ENCODE data around the gene ATG13.

The ATG13 gene

DNA sequence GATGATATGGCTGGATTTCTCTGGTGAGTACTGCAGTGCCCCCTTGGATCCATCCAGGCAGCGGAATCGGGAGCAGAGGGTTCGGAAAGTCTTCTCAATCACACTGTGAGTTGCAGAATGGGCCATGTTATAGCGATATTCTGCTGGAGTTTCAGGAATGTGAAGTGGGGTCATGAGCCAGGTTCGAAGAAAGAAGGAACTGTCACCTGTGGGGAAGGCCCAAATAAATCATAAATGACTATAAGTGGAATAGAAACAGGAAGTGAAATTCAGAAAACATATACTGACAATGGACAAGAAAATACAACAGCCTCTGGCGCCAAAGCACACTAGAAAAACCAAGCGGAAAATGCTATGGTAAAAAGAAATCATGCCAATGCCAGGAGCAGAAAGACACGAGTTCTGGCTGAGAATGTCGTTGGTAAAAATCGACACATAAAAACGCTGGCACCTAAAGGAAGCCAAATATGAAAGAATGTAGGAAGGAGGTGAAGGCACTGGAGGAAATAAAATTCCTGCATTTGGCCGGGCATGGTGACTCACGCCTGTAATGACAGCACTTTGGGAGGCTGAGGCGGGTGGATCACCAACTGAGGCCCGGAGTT, 13.5 kb upstream of the ATG13 start:
- DNase-seq (ENCODE audit: extremely low spot score, insufficient read length, low read depth): peak; percentile 29
- FAIRE-seq: no peak

DNA sequence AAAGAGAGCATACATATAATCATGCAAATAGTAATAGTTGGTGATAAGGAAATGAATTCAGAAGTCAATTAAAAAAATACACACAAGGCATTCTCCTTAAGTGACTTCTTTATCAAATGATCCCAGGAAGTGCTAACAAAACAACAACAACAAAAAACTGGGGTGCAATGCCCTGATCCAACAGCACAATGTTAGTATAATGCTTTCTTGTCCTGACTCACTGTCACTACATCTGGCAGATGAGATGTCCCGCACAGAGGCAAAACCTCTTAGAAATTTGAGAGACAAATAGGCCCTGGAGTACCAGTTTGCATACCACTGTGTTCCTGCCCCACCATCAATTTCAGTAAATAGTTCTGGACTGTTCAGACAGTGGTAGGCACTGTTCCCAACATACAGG, 12.6 kb upstream of the ATG13 start:
- no peak for DNase-seq (ENCODE audit: extremely low spot score, insufficient read length, low read depth)
- no peak for FAIRE-seq

DNA sequence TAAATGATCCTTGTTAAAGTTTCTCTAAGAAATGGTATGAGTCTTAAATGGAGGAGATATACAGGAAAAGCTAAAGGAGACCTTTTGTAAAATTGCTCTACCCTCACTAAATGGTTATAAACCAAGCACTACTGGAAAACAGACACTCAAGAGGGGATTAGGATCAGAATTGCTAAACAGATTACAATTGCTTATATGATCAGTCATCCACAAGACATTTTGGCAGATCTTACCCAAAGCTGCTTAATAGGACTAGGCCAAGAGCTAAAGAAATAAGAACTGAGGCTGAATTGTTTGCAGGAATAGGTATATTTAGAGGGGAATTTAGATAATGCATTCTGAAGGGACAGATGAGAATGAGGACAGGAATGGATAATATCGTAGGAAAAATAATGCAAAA, 9.8 kb upstream of the ATG13 start:
- no peak for DNase-seq (ENCODE audit: extremely low spot score, insufficient read length, low read depth)
- no peak for FAIRE-seq

DNA sequence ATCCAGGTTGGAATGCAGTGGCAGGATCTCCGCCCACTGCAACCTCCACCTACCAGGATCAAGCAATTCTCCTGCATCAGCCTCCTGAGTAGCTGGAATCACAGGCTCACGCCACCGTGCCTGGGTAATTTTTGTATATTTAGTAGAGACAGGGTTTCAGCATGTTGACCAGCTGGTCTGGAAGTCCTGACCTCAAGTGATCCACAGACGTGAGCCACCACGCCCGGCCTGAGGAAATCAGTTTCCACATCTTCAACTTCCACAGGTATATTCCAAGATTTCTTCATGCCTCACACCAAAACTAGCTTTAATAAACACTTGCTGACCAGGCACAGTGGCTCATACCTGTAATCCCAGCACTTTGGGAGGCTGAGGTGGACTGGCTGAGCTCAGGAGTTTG, 8.0 kb upstream of the ATG13 start:
- no peak for FAIRE-seq
- DNase-seq (ENCODE audit: extremely low spot score, insufficient read length, low read depth): no peak

DNA sequence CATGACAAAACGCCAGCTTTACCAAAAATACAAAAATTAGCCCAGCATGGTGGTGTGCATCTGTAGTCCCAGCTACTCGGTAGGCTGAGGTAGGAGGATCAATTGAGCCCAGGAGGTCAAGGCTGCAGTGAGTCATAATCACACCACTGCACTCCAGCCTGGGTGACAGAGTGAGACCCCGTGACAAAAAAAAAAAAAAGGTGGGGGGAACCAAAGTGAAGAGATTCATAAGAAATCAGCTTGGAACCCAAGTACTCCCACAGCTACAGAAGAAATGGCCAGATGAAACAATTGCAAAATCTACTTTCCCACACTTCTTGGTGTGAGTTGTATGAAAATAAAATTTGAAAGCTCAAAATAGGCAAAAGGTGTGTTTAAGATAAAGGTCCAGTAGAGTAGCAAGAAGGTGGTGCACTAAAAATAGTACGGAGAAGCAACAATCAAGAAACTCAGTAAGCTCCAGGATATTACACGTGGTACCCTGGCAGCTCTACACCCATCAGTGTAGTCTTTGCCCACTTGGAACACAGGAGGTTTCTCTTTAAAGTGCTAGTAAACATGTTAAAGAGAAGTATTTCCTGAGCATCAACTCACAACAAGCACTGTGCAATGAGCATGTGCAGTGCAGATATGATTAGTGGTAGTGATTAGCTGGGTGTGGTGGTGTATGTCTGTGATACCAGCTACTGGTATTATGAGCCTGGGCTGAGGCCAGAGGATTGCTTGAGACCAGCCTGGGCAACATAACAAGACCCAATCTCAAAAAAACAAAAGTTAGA, 5.6 kb upstream of the ATG13 start:
- DNase-seq (ENCODE audit: extremely low spot score, insufficient read length, low read depth): no peak
- no peak for FAIRE-seq

DNA sequence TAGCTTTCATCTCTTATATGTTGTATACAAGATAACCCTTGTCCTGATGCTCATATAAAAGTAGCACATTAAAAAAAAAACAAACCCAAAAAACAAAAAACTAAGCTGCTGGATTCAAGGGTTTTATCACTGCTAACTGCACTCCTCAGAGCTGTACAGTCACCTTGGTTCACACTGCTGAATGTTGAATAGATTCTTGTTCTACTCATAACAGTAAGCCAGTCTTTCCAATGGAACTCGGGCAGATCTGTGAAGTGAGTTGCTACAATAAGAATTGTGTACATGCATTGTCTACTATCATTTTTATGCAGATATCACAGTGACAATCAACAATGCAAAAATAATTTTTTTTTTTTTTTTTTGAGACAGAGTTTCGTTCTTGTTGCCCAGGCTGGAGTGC, 5.0 kb upstream of the ATG13 start:
- DNase-seq (ENCODE audit: extremely low spot score, insufficient read length, low read depth) (no peak), FAIRE-seq (no peak)

DNA sequence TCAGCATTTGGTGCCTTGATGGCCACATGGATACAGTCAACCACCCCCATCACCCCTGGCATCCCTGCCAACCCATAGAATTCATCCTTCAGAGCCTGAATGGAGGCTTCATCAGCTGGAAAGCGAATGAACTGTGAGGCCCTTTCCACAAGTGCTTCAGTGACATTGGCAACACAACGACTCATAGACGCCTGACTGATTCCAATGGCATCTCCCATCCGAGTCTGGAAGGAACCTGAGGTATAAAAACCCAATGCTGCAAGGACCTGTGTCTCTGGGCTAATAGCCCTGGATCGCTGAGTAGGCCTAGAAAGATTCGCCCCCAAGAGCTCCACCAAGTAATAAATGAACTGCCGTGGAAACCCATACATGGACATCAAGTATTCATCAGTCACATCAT, 1.6 kb upstream of the ATG13 start:
- FAIRE-seq: no peak
- no peak for DNase-seq (ENCODE audit: extremely low spot score, insufficient read length, low read depth)

DNA sequence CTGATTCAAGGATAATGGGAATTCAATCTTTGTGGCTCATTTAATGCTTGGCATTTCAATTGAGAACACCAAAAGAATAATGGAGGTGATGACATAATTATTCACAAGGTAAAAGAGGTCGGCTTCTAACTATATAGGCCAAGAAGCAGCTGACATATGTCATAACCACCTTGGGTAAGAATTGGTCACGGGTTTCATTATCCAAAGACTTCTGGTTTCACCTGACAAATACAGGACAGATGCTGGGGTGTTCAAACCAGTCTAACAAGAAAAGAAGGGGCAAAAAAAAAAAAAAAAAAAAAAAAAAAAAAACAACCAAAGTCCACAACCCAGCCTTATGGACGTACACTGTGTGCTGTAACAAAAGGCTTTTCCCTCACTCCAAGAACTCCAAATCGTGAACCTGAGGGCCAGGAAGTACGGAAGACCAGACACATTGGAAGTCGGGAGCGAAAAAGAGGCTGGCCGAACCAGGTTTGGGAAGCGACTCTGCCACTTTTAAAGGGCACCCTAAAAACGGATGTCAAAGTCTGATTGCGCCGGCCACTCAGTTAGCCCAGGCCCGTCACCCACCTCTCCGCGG, 711 bp upstream of the ATG13 start:
- DNase-seq (ENCODE audit: extremely low spot score, insufficient read length, low read depth) (no peak), FAIRE-seq (no peak)

DNA sequence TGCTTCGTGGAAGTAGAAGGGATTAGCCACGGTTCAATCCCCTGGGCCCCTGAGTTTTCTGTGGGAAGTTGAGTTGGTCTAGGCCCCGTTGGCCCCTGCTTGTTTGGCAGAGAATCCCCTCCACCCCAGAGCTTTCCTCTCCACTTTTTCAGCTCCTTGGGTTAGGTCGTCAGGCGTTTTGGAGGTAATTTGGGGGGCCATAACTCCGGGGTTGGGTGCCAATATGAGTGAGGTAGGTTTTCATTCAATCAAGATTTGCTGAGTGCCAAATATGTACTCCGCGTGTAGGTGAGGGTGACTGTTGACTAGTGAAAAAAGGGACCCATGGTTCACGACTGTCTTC, 590 bp downstream of the ATG13 start:
- no peak for FAIRE-seq
- no peak for DNase-seq (ENCODE audit: extremely low spot score, insufficient read length, low read depth)

DNA sequence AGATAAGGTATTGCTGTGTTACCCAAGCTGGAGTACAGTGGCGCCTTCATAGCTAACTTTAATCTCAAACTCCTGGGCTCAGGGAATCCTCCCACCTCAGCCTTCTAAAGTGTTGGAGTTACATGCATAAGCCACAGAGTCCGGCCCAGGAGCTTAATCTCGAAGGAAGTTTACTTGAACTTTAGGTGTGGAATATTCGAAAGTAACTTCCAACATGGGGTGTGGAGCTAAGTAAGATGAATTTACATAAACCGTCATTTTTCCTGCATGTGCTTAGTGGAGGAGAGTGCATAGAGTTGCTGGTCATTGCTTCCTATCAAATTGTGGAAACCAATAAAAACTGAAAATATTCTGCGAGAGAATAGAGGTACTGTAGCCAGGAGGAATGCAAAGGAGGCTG, 1.5 kb downstream of the ATG13 start:
- DNase-seq (ENCODE audit: extremely low spot score, insufficient read length, low read depth) (no peak), FAIRE-seq (no peak)

DNA sequence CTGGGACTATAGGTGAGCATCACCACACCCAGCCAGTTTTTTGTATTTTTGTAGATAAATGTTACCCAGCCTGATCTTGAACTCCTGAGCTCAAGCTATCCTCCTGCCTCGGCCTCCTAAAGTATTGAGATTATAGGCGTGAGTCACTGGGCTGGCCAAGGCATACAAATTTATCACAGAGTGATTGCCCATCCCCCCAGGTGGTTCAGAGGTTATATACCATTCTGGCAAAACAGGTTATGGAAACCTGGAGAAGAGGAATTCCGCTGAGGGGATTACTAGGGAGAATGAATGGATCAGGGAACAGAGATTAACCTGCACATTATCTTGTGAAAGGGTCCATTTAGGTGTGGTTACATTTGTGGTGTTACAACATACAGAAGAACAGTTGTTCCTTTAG, 8.1 kb downstream of the ATG13 start:
- DNase-seq (ENCODE audit: extremely low spot score, insufficient read length, low read depth) (no peak), FAIRE-seq (no peak)

DNA sequence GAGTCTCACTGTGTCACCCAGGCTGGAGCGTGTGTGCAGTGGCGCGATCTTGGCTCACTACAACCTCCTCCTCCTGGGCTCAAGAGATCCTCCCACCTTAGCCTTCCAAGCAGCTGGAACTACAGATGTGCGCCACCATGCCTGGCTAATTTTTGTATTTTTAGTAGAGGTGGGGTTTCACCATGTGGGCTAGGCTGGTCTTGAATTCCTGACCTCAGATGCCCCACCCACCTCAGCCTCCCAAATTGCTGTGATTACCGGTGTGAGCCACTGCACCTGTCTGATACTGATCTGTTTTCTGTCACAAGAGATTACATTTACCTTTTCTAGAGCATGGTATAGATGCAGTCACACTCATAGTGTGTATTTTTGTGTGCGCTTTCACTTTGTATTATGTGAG, 11.6 kb downstream of the ATG13 start:
- FAIRE-seq: no peak
- DNase-seq (ENCODE audit: extremely low spot score, insufficient read length, low read depth): no peak

DNA sequence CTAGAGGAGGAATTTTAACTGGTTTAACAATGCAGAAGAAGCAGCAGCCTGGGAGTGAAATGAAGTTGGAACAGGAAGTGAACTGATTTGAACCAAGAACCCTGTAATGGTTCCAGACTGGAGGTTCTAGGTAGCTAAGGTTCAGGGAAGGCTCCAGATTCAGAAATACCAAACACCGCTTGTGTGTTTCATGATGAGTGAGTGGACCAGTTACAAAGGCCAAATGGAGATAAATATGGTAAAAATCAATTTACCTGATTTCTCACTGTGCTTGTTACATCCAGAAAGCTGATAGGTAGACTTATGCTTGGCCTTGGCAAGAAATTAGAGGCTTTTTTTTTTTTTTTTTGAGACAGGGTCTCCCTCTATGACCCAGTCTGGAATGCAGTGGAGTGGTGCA, 12.9 kb downstream of the ATG13 start:
- FAIRE-seq (no peak), DNase-seq (ENCODE audit: extremely low spot score, insufficient read length, low read depth) (no peak)

DNA sequence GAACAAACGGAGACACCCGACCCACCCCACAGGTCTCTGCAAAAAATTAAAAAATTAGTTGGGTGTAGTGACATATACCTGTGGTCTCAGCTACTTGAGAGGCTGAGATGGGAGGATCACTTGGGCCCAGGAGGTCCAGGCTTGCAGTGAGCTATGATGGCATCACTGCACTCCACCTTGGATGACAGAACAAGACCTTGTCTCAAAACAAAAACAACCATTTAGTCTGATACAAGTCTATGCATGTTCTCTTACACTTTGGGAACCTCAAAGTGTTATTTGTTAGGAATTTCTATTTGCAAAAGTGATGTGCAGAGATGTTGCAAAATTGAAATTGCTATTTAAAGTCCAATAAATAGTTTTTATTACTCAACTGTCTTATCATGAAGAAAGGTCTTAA, 14.3 kb downstream of the ATG13 start:
- FAIRE-seq (no peak), DNase-seq (ENCODE audit: extremely low spot score, insufficient read length, low read depth) (no peak)

DNA sequence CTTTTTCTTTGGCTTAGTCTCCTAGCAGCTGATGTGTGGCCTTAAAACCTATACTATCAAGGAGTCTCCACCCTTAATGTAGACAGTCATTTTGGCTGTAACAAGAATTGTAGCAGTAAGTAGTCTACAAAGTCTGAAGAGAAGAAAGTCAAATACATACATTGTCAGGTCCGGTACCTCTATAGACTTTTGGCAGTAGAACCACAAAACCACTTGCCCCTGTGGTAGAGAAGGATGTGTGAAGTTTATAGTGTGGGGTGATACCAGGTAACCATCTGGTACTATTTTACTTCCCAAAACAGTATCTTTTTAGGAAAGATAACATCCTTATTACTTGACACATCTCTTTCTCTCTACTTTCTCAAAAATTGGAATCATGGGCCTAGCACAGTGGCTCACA, 15.1 kb downstream of the ATG13 start:
- FAIRE-seq (no peak), DNase-seq (ENCODE audit: extremely low spot score, insufficient read length, low read depth) (no peak)

DNA sequence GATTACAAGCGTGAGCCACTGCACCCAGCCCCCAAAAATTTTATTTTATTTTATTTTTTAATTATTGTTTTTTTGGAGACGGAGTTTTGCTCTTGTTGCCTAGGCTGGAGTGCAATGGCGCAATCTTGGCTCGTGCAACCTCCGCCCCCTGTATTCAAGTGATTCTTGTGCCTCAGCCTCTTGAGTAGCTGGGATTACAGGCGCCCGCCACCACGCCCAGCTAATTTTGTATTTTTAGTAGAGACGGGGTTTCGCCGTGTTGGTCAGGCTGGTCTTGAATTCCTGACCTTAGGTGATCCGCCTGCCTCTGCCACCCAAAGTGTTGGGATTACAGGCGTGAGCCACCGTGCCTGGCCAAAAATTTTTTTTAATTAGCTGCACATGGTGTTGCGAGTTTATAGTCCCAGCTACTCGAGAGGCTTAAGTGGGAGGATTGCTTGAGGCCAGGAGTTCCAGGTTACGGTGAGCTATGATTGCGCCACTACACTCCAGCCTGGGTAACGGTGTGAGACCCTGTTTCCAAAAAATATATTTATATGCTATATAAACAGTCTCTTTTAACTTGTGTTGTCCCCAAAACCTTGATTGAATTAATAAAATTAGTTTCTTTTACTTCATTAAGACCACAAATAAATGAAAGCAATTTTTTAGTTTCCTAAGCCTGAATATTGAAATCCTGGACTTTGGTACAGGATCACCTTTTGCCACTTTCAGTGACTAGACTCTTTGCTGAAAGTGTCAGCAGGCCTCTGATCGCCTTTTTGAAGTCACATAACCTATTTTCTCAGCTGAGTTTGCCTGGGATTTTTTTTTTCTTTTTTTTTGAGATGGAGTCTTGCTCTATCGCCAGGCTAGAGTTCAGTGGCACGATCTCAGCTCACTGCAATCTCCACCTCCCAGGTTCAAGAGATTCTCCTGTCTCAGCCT, 16.2 kb downstream of the ATG13 start:
- DNase-seq (ENCODE audit: extremely low spot score, insufficient read length, low read depth): no peak
- no peak for FAIRE-seq

DNA sequence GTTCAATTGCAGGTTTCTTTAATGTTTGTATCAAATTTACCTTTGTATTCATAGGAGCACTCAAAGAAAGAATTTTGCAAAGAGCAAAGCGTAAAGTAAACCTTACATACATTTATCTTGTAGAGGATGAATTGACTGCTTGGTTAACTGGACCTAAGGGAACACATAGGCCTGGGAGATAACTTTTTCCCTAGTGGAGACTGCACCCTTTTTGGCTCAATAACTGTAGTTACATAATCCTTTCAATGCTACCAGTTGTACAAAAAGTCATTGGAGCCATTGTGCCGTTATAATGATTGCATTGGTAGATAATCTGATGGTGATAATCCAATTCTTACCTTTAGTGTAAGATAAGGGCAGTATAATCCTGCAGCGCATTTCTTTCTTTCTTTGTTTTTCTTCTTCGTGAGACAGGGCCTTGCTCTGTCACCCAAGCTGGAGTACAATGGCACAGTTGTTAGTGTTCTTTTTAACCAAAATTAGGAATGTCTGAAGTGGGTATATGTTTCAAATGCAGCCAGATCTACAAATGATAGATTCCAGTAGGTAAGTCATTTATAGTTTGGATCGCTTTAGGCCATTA, 18.3 kb downstream of the ATG13 start:
- DNase-seq (ENCODE audit: extremely low spot score, insufficient read length, low read depth) (no peak), FAIRE-seq (no peak)

DNA sequence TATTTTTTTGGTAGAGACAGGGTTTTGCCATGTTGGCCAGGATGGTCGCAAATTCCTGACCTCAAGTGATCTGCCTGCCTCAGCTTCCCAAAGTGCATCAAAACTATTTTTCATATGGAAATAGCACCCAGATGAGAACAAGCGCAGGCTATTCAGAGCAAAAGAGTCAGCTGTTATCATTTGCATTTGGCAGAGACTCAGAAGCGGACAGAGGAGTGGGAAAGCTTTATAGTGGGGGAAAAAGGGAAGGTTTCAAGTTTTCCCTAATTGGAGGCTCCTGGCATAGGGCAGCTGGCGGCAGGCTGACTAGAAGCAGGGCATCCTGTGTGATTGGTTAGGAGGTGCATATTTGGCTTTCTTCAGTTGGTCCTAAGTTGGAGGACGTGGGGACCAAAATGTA, 20.2 kb downstream of the ATG13 start:
- DNase-seq (ENCODE audit: extremely low spot score, insufficient read length, low read depth) (no peak), FAIRE-seq (no peak)

DNA sequence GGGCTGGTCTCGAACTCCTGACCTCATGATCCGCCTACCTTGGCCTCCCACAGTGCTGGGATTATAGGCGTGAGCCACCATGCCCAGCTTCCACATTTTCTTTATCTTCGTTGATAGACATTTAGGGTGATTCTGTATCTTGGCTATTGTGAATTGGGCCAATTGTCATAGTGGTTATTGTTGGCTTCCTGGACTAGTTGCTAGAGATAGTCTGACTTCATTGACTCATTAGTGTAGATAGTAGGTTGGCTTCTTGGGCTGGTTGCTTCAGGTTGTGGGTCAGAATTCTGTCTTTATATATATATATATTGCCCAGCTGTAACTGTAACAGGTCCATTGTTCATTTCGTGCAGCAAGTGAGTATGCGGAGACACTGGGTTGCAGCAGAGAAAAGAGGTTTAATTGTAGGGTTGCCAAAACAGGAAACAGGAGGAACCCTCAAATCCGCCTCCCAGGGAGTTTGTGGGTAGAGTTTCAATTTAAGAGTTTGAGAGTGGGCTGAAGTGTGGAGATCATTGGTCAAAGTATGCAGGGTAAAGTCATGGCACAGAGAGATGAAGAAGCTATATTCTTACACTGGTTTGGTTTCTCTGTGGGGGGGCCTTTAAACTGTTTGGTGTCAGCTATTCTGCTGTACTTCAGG, 22.0 kb downstream of the ATG13 start:
- FAIRE-seq (no peak), DNase-seq (ENCODE audit: extremely low spot score, insufficient read length, low read depth) (no peak)

Data from GM18507 (cell line).